GM23338 (cell line): ENCODE data around the gene DMD. TPM values are rescaled to one million over a fixed set of nuclear protein-coding genes. Genes with fewer than 3 reads are reported as not detected.

Source experiments
- ATAC-seq: fragments of 200-7000 bp; cut with Tn5 transposase; 3 replicates; pipeline ENCODE4 v1.9.1; 2020
- DNase-seq: peaks from one replicate; pipeline ENCODE4 v3.0.0-alpha.2; 2015; ENCODE audit warnings: low spot score
- H2AFZ ChIP-seq: fragments of 200-600 bp; sonication (generic); 2 replicates; pipeline ENCODE4 v1.8.0; 2016; ENCODE audit warnings: antibody characterized with exemption, mild to moderate bottlenecking, moderate library complexity
- H3F3A ChIP-seq: fragments of 200-600 bp; sonication (generic); replicated peaks from 2 replicates; pipeline ENCODE4 v1.8.0; 2017; ENCODE audit warnings: antibody characterized with exemption, mixed run types, low read depth
- H3K27ac ChIP-seq: fragments of 200-600 bp; sonication (generic); 2 replicates; pipeline ENCODE4 v1.6.1; 2016; ENCODE audit warnings: low read depth
- H3K27me3 ChIP-seq: fragments of 200-600 bp; sonication (generic); 2 replicates; pipeline ENCODE4 v1.8.0; 2016; ENCODE audit warnings: mild to moderate bottlenecking, mixed run types, moderate library complexity; ENCODE audit not compliant: insufficient read depth
- H3K36me3 ChIP-seq: fragments of 200-600 bp; sonication (generic); 2 replicates; pipeline ENCODE4 v1.8.0; 2016; ENCODE audit warnings: mild to moderate bottlenecking; ENCODE audit not compliant: insufficient read depth
- H3K4me1 ChIP-seq: fragments of 200-600 bp; sonication (generic); 2 replicates; pipeline ENCODE4 v1.8.0; 2016; ENCODE audit warnings: mild to moderate bottlenecking, moderate library complexity; ENCODE audit not compliant: insufficient read depth
- H3K4me2 ChIP-seq: fragments of 200-600 bp; sonication (generic); 2 replicates; pipeline ENCODE4 v1.7.1; 2017; ENCODE audit warnings: mixed run types
- H3K4me3 ChIP-seq: fragments of 200-600 bp; sonication (generic); 2 replicates; pipeline ENCODE4 v1.6.1; 2016; ENCODE audit warnings: mixed run types
- H3K79me2 ChIP-seq: fragments of 200-600 bp; sonication (generic); replicated peaks from 2 replicates; pipeline ENCODE4 v1.8.0; 2017; ENCODE audit warnings: mild to moderate bottlenecking; ENCODE audit not compliant: insufficient read depth
- H3K9me2 ChIP-seq: fragments of 200-600 bp; sonication (generic); 2 replicates; pipeline ENCODE4 v1.8.0; 2017; ENCODE audit not compliant: insufficient read depth
- H4K20me1 ChIP-seq: fragments of 200-600 bp; sonication (generic); replicated peaks from 2 replicates; pipeline ENCODE4 v1.8.0; 2017; ENCODE audit warnings: mild to moderate bottlenecking; ENCODE audit not compliant: insufficient read depth
- H3K27ac Mint-ChIP-seq: 2 replicates; pipeline ENCODE4 v1.8.0; 2020; ENCODE audit warnings: inconsistent platforms, mild to moderate bottlenecking, moderate library complexity, mixed read lengths
- H3K27me3 Mint-ChIP-seq: 3 replicates; pipeline ENCODE4 v1.8.0; 2022; ENCODE audit warnings: low read depth, mild to moderate bottlenecking, moderate library complexity, mixed read lengths, inconsistent platforms; ENCODE audit not compliant: insufficient read depth, poor library complexity
- H3K36me3 Mint-ChIP-seq: 3 replicates; pipeline ENCODE4 v1.8.0; 2021; ENCODE audit warnings: low read depth, mild to moderate bottlenecking, inconsistent platforms, moderate library complexity, mixed read lengths
- H3K4me1 Mint-ChIP-seq: 3 replicates; pipeline ENCODE4 v1.8.0; 2020; ENCODE audit warnings: mild to moderate bottlenecking, inconsistent platforms, mixed read lengths
- H3K4me3 Mint-ChIP-seq: 3 replicates; pipeline ENCODE4 v1.8.0; 2021; ENCODE audit warnings: moderate library complexity, mild to moderate bottlenecking, inconsistent platforms, mixed read lengths
- H3K9me3 Mint-ChIP-seq: 3 replicates; pipeline ENCODE4 v1.8.0; 2020; ENCODE audit warnings: moderate library complexity, mild to moderate bottlenecking, inconsistent platforms, mixed read lengths
- CREB1 ChIP-seq: fragments of 250-450 bp; sonication (Bioruptor Pico); IDR thresholded peaks from 2 replicates; pipeline ENCODE4 v1.5.0; 2020; ENCODE audit warnings: low read depth, mild to moderate bottlenecking, moderate library complexity
- EZH2 ChIP-seq: fragments of 200-600 bp; sonication (generic); IDR thresholded peaks from one replicate; pipeline ENCODE4 v1.8.0; 2017; ENCODE audit warnings: antibody characterized with exemption, mild to moderate bottlenecking, low read depth; ENCODE audit not compliant: unreplicated experiment
- EZH2phosphoT487 ChIP-seq: fragments of 200-600 bp; sonication (generic); IDR thresholded peaks from one replicate; pipeline ENCODE4 v1.8.1; 2018; ENCODE audit warnings: antibody characterized with exemption; ENCODE audit not compliant: unreplicated experiment
- JUNB ChIP-seq: IDR thresholded peaks from one replicate; pipeline ENCODE4 v1.6.1; 2016; ENCODE audit warnings: antibody characterized with exemption; ENCODE audit not compliant: unreplicated experiment
- NANOG ChIP-seq: IDR thresholded peaks from 2 replicates; pipeline ENCODE4 v1.6.1; 2016; ENCODE audit warnings: antibody characterized with exemption, borderline replicate concordance
- POLR2AphosphoS5 ChIP-seq: IDR thresholded peaks from 2 replicates; pipeline ENCODE4 v1.6.1; 2016; ENCODE audit warnings: antibody characterized with exemption, low read depth
- STAT1 ChIP-seq: IDR thresholded peaks from one replicate; pipeline ENCODE4 v1.6.1; 2016; ENCODE audit warnings: antibody characterized with exemption; ENCODE audit not compliant: unreplicated experiment
- ZNF114 ChIP-seq: fragments of 250-450 bp; sonication (Bioruptor Pico); IDR thresholded peaks from 2 replicates; pipeline ENCODE4 v1.5.0; 2020; ENCODE audit warnings: mild to moderate bottlenecking, moderate library complexity
- ZNF331 ChIP-seq: fragments of 250-450 bp; sonication (Bioruptor Pico); IDR thresholded peaks from 2 replicates; pipeline ENCODE4 v1.5.0; 2020; ENCODE audit warnings: low read depth, mild to moderate bottlenecking, moderate library complexity
- polyA plus RNA-seq: library from polyadenylated mRNA; unstranded; fragments of >200 nt; fragmentation: Nextera tagmentation; extraction: Ambion mirVana; gene quantifications from 2 replicates; pipeline ENCODE4 v1.2.1, GENCODE V29; 2016
- total RNA-seq: library from RNA; depleted of rRNA; stranded (reverse); fragments of >200 nt; shearing (Covaris generic); gene quantifications from 2 replicates; pipeline ENCODE4 v1.2.3, GENCODE V29; 2014
- TF ChIP-seq, protein P1 (sequence below), 2 experiments: fragments of 200-600 bp in 1 of 2; sonication (generic) in 1 of 2; conservative IDR thresholded peaks; 2 replicates each; pipeline versions ENCODE4 v1.5.1 to v1.6.1; 2016 to 2017; ENCODE audit warnings: antibody characterized with exemption in 2 of 2, low read depth in 2 of 2, mild to moderate bottlenecking in 2 of 2, moderate library complexity in 1 of 2
- TF ChIP-seq, protein P2 (sequence below): IDR thresholded peaks from one replicate; pipeline ENCODE4 v1.6.1; 2018; ENCODE audit warnings: antibody characterized with exemption; ENCODE audit not compliant: unreplicated experiment
- TF ChIP-seq, protein P3 (sequence below): fragments of 250-450 bp; sonication (Bioruptor Pico); IDR thresholded peaks from 2 replicates; pipeline ENCODE4 v1.5.0; 2020; ENCODE audit warnings: mild to moderate bottlenecking, moderate library complexity
- TF ChIP-seq, protein P4 (sequence below): IDR thresholded peaks from 2 replicates; pipeline ENCODE4 v1.6.1; 2016; ENCODE audit warnings: antibody characterized with exemption

The DMD gene
- total and polyA plus RNA-seq, 2 experiments from 2014 or later = 4.5 to 7.6 TPM

DNA sequence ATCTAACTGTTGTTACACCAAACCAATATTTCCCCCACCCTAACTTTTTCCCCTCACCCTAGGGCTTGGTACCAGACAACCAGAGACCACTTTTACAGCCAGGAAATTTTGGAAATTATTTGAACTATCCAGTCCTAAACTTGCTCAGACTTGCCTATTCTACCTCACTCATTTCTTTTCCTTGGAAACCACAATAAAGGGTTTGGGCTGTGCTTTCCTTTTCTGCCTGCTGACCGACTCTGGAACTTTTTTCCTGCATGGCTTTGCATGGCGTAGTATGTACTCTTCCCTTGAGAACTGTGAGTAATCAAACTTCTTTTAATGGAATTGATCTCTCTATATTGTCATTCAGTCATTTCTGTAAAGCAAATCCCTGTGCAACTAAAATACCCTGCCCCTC, 1623.0 kb downstream of the DMD start:
- no peak for DNase-seq
- Histone ChIP-seq H3K27me3 (no peaks in the 10 kb centered on the region), H3K79me2 (no peaks in the 10 kb centered on the region), H3F3A (no peaks in the 10 kb centered on the region), H2AFZ (no peak overlapping the region), H3K4me1 (no peaks in the 10 kb centered on the region), H4K20me1 (no peaks in the 10 kb centered on the region), H3K9me2 (no peaks in the 10 kb centered on the region), H3K36me3 (no peaks in the 10 kb centered on the region), H3K4me2 (no peak overlapping the region), H3K4me3 (no peak overlapping the region), H3K27ac (no peak overlapping the region)
- no peak overlapping the region for H3K27ac Mint-ChIP-seq
- TF ChIP-seq, protein P1, sequence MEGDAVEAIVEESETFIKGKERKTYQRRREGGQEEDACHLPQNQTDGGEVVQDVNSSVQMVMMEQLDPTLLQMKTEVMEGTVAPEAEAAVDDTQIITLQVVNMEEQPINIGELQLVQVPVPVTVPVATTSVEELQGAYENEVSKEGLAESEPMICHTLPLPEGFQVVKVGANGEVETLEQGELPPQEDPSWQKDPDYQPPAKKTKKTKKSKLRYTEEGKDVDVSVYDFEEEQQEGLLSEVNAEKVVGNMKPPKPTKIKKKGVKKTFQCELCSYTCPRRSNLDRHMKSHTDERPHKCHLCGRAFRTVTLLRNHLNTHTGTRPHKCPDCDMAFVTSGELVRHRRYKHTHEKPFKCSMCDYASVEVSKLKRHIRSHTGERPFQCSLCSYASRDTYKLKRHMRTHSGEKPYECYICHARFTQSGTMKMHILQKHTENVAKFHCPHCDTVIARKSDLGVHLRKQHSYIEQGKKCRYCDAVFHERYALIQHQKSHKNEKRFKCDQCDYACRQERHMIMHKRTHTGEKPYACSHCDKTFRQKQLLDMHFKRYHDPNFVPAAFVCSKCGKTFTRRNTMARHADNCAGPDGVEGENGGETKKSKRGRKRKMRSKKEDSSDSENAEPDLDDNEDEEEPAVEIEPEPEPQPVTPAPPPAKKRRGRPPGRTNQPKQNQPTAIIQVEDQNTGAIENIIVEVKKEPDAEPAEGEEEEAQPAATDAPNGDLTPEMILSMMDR (conservative IDR thresholded peaks at IDR 0.05; ENCODE audit: low read depth in 2 of 2) = no peak
- TF ChIP-seq, protein P2, sequence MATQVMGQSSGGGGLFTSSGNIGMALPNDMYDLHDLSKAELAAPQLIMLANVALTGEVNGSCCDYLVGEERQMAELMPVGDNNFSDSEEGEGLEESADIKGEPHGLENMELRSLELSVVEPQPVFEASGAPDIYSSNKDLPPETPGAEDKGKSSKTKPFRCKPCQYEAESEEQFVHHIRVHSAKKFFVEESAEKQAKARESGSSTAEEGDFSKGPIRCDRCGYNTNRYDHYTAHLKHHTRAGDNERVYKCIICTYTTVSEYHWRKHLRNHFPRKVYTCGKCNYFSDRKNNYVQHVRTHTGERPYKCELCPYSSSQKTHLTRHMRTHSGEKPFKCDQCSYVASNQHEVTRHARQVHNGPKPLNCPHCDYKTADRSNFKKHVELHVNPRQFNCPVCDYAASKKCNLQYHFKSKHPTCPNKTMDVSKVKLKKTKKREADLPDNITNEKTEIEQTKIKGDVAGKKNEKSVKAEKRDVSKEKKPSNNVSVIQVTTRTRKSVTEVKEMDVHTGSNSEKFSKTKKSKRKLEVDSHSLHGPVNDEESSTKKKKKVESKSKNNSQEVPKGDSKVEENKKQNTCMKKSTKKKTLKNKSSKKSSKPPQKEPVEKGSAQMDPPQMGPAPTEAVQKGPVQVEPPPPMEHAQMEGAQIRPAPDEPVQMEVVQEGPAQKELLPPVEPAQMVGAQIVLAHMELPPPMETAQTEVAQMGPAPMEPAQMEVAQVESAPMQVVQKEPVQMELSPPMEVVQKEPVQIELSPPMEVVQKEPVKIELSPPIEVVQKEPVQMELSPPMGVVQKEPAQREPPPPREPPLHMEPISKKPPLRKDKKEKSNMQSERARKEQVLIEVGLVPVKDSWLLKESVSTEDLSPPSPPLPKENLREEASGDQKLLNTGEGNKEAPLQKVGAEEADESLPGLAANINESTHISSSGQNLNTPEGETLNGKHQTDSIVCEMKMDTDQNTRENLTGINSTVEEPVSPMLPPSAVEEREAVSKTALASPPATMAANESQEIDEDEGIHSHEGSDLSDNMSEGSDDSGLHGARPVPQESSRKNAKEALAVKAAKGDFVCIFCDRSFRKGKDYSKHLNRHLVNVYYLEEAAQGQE = no peak
- TF ChIP-seq CREB1 (no peak), EZH2phosphoT487 (no peak), ZNF331 (CRISPR knock-in tag) (no peak), EZH2 (no peak), JUNB (no peak), NANOG (no peak), ZNF114 (CRISPR knock-in tag) (no peak), STAT1 (no peak), POLR2AphosphoS5 (no peak)
- TF ChIP-seq, protein P3, sequence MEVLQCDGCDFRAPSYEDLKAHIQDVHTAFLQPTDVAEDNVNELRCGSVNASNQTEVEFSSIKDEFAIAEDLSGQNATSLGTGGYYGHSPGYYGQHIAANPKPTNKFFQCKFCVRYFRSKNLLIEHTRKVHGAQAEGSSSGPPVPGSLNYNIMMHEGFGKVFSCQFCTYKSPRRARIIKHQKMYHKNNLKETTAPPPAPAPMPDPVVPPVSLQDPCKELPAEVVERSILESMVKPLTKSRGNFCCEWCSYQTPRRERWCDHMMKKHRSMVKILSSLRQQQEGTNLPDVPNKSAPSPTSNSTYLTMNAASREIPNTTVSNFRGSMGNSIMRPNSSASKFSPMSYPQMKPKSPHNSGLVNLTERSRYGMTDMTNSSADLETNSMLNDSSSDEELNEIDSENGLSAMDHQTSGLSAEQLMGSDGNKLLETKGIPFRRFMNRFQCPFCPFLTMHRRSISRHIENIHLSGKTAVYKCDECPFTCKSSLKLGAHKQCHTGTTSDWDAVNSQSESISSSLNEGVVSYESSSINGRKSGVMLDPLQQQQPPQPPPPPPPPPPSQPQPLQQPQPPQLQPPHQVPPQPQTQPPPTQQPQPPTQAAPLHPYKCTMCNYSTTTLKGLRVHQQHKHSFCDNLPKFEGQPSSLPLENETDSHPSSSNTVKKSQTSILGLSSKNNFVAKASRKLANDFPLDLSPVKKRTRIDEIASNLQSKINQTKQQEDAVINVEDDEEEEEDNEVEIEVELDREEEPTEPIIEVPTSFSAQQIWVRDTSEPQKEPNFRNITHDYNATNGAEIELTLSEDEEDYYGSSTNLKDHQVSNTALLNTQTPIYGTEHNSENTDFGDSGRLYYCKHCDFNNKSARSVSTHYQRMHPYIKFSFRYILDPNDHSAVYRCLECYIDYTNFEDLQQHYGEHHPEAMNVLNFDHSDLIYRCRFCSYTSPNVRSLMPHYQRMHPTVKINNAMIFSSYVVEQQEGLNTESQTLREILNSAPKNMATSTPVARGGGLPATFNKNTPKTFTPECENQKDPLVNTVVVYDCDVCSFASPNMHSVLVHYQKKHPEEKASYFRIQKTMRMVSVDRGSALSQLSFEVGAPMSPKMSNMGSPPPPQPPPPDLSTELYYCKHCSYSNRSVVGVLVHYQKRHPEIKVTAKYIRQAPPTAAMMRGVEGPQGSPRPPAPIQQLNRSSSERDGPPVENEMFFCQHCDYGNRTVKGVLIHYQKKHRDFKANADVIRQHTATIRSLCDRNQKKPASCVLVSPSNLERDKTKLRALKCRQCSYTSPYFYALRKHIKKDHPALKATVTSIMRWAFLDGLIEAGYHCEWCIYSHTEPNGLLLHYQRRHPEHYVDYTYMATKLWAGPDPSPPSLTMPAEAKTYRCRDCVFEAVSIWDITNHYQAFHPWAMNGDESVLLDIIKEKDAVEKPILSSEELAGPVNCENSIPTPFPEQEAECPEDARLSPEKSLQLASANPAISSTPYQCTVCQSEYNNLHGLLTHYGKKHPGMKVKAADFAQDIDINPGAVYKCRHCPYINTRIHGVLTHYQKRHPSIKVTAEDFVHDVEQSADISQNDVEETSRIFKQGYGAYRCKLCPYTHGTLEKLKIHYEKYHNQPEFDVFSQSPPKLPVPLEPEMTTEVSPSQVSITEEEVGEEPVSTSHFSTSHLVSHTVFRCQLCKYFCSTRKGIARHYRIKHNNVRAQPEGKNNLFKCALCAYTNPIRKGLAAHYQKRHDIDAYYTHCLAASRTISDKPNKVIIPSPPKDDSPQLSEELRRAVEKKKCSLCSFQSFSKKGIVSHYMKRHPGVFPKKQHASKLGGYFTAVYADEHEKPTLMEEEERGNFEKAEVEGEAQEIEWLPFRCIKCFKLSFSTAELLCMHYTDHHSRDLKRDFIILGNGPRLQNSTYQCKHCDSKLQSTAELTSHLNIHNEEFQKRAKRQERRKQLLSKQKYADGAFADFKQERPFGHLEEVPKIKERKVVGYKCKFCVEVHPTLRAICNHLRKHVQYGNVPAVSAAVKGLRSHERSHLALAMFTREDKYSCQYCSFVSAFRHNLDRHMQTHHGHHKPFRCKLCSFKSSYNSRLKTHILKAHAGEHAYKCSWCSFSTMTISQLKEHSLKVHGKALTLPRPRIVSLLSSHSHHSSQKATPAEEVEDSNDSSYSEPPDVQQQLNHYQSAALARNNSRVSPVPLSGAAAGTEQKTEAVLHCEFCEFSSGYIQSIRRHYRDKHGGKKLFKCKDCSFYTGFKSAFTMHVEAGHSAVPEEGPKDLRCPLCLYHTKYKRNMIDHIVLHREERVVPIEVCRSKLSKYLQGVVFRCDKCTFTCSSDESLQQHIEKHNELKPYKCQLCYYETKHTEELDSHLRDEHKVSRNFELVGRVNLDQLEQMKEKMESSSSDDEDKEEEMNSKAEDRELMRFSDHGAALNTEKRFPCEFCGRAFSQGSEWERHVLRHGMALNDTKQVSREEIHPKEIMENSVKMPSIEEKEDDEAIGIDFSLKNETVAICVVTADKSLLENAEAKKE (CRISPR knock-in tag) = no peak
- TF ChIP-seq, protein P4, sequence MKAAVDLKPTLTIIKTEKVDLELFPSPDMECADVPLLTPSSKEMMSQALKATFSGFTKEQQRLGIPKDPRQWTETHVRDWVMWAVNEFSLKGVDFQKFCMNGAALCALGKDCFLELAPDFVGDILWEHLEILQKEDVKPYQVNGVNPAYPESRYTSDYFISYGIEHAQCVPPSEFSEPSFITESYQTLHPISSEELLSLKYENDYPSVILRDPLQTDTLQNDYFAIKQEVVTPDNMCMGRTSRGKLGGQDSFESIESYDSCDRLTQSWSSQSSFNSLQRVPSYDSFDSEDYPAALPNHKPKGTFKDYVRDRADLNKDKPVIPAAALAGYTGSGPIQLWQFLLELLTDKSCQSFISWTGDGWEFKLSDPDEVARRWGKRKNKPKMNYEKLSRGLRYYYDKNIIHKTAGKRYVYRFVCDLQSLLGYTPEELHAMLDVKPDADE = no peak
- H3K27me3 Mint-ChIP-seq = peaks cover 2% of the 10 kb centered on the region
- ATAC-seq = no peak
- H3K4me3 Mint-ChIP-seq = no peak overlapping the region
- H3K4me1 Mint-ChIP-seq = peaks cover 10% of the 10 kb centered on the region; the same call in 2 of the 3 replicates
- H3K9me3 Mint-ChIP-seq = no peaks in the 10 kb centered on the region; the same call in 2 of the 3 replicates
- H3K36me3 Mint-ChIP-seq = no peaks in the 10 kb centered on the region
